ENCODE measurements around the gene NDST3.

DNA sequence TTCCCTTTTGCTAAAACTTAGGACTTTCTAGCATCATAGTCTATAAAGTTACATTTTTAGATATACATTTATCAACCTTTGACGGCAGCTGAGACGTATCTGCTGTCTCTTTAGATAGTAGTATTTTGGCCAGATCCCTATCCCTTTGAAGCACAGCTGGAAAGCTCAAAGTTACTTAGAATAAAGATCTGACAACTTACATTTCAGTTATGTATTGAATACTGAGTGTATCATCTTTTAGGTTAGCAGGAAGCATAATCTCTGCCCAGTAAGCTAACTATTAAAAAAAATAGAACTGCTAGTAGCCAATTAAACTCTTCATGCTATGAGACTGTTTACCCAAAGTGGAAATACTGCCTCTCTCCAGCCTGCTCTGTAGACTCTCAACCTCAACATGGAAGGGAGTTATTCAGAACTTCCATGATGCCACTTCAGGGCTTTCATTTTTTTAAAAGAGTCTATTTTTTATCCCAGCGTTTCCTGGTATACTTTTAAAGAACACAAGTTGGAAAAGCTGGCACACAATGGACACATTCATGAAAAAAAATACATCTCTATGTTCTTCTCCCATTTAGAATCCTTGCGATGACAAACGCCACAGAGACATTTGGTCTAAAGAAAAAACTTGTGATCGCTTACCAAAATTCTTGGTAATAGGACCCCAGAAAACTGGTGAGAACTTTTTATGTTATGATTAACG lies 192.2 kb downstream of the NDST3 start:
- TF ChIP-seq, protein P1, sequence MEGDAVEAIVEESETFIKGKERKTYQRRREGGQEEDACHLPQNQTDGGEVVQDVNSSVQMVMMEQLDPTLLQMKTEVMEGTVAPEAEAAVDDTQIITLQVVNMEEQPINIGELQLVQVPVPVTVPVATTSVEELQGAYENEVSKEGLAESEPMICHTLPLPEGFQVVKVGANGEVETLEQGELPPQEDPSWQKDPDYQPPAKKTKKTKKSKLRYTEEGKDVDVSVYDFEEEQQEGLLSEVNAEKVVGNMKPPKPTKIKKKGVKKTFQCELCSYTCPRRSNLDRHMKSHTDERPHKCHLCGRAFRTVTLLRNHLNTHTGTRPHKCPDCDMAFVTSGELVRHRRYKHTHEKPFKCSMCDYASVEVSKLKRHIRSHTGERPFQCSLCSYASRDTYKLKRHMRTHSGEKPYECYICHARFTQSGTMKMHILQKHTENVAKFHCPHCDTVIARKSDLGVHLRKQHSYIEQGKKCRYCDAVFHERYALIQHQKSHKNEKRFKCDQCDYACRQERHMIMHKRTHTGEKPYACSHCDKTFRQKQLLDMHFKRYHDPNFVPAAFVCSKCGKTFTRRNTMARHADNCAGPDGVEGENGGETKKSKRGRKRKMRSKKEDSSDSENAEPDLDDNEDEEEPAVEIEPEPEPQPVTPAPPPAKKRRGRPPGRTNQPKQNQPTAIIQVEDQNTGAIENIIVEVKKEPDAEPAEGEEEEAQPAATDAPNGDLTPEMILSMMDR (IDR thresholded peaks at IDR 0.05): no peak
- no peak for TF ChIP-seq POLR2A (IDR thresholded peaks at IDR 0.05)
